Stomach (tissue), 4 donors: ENCODE data around the gene CES1.

Experiments used
- POLR2A ChIP-seq, 4 donors: fragments of 450-650 bp; IDR thresholded peaks; one replicate each; pipeline ENCODE4 v1.6.1; 2016; ENCODE audit warnings: antibody characterized with exemption in 4 of 4, control low read depth in 2 of 4, mild to moderate bottlenecking in 1 of 4, moderate library complexity in 1 of 4
- POLR2AphosphoS5 ChIP-seq, 3 donors: sonication (generic); formaldehyde crosslinking; IDR thresholded peaks; one replicate each; pipeline ENCODE4 v1.6.1; 2016; ENCODE audit warnings: antibody characterized with exemption in 3 of 3
- TF ChIP-seq, protein P1 (sequence below), 7 experiments: fragments of 450-650 bp in 4 of 7; fragments of 200-600 bp in 3 of 7; sonication (generic) in 3 of 7; IDR thresholded peaks; one replicate each; pipeline ENCODE4 v1.5.1; 2016 to 2019; ENCODE audit warnings: antibody characterized with exemption in 7 of 7, control low read depth in 2 of 7, mild to moderate bottlenecking in 1 of 7

DNA sequence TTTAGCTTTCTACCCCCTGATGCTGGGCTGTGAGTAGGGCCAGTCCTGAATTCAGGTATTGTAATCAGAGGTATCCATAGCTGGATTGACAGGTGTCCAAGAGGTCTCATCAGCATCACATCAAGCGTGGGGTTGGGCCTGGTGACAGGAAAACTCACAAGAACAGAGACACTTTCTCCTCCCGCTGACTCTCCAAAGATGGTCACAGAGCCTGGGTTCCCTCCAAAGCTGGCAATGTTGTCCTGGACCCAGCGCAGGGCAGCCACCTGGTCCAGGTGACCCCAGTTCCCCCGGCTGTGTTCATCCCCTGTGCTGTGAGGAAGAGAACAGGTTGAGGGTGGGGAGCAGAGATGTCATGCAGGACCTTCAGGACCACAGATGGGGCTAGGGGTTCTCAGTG is 11.7 kb downstream of the CES1 start:
- no peak for TF ChIP-seq POLR2A (IDR thresholded peaks at IDR 0.05)
- TF ChIP-seq, protein P1, sequence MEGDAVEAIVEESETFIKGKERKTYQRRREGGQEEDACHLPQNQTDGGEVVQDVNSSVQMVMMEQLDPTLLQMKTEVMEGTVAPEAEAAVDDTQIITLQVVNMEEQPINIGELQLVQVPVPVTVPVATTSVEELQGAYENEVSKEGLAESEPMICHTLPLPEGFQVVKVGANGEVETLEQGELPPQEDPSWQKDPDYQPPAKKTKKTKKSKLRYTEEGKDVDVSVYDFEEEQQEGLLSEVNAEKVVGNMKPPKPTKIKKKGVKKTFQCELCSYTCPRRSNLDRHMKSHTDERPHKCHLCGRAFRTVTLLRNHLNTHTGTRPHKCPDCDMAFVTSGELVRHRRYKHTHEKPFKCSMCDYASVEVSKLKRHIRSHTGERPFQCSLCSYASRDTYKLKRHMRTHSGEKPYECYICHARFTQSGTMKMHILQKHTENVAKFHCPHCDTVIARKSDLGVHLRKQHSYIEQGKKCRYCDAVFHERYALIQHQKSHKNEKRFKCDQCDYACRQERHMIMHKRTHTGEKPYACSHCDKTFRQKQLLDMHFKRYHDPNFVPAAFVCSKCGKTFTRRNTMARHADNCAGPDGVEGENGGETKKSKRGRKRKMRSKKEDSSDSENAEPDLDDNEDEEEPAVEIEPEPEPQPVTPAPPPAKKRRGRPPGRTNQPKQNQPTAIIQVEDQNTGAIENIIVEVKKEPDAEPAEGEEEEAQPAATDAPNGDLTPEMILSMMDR (IDR thresholded peaks at IDR 0.05), result no peak
- TF ChIP-seq POLR2AphosphoS5 (IDR thresholded peaks at IDR 0.05), result no peak
